ENCODE results near the gene MYH7B. TPM values are rescaled to one million over a fixed set of nuclear protein-coding genes. Genes with fewer than 3 reads are reported as not detected.

MYH7B gene
- total and polyA plus RNA-seq, 12 donors = 0.07 to 9.6 (median 0.45) TPM; not detected in 1

GRCh38 chr20:34953960-34954359 lies 1.7 kb upstream of the MYH7B start:
- Histone ChIP-seq H3K27me3 (no peaks in the 10 kb centered on the region), H3K4me1 (replicated peaks in 1 of 2) (peaks cover 0 to 10% of the 10 kb centered on the region in 2 donors), H3K4me3 (no peak overlapping the region), H3K9me3 (replicated peaks in 1 of 3) (no peaks in the 10 kb centered on the region), H3K27ac (no peak overlapping the region), H3K36me3 (replicated peaks in 1 of 2) (peaks cover 0 to 8% of the 10 kb centered on the region in 2 donors)
- intact Hi-C loops (cut with DNase I) = loop anchor here in 1 of 2 donors (5.0 kb wide), 1 partner anchor 82 kb away; the partner anchor contains the start of gene GGT7
- WGBS, 4 donors = 92 to 95% (median 93%) methylated on average over 7 of the region's 7 CpGs
- TF ChIP-seq CTCF (IDR thresholded peaks at IDR 0.05) = no peak
- no peak for TF ChIP-seq POLR2A (IDR thresholded peaks at IDR 0.05)
- no peak for DNase-seq

- no peak for TF ChIP-seq CTCF (IDR thresholded peaks at IDR 0.05)
- TF ChIP-seq POLR2A (IDR thresholded peaks at IDR 0.05) = no peak
- intact Hi-C loops (cut with DNase I) = loop anchor here in 1 of 2 donors (5.0 kb wide), 1 partner anchor 83 kb away; the partner anchor contains the start of gene GGT7
- H3K36me3 ChIP-seq (replicated peaks in 1 of 2) = peaks cover 0 to 8% of the 10 kb centered on the region in 2 donors
- no peaks in the 10 kb centered on the region for H3K9me3 ChIP-seq (replicated peaks in 1 of 3)
- H3K27me3 ChIP-seq = no peaks in the 10 kb centered on the region
- peak in 6 of 7 donors; percentile 41 to 68 (median 52) for DNase-seq
- H3K27ac ChIP-seq = peak overlapping the region in 4 of 5 donors; percentile 76 to 94 (median 86)
- peaks cover 0 to 10% of the 10 kb centered on the region in 2 donors for H3K4me1 ChIP-seq (replicated peaks in 1 of 2)
- WGBS, 4 donors = 7 to 14% (median 11%) methylated on average over 13 of the region's 13 CpGs
- peak overlapping the region in 3 of 4 donors; percentile 0 to 55 (median 42) for H3K4me3 ChIP-seq
Measured at GRCh38 chr20:34954904-34955230, 801 bp upstream of the MYH7B start.

- Histone ChIP-seq H3K27ac (peak overlapping the region in 4 of 5 donors; percentile 76 to 94 (median 86)), H3K4me1 (replicated peaks in 1 of 2) (peaks cover 0 to 10% of the 10 kb centered on the region in 2 donors), H3K27me3 (no peaks in the 10 kb centered on the region), H3K9me3 (replicated peaks in 1 of 3) (no peaks in the 10 kb centered on the region), H3K4me3 (peak overlapping the region in 2 of 4 donors; percentile 42 to 55), H3K36me3 (replicated peaks in 1 of 2) (peaks cover 0 to 6% of the 10 kb centered on the region in 2 donors)
- intact Hi-C loops (cut with DNase I) = no loop called here
- WGBS, 4 donors = 7 to 17% (median 14%) methylated on average over 6 of the region's 6 CpGs
- TF ChIP-seq CTCF (IDR thresholded peaks at IDR 0.05) (peak in 1 of 6 experiments; percentile 40), POLR2A (IDR thresholded peaks at IDR 0.05) (no peak)
- DNase-seq = no peak
Measured at GRCh38 chr20:34956041-34956458, 382 bp downstream of the MYH7B start.

- Histone ChIP-seq H3K4me3 (no peak overlapping the region), H3K27ac (no peak overlapping the region), H3K36me3 (replicated peaks in 1 of 2) (no peaks in the 10 kb centered on the region), H3K27me3 (no peaks in the 10 kb centered on the region), H3K9me3 (replicated peaks in 1 of 3) (no peaks in the 10 kb centered on the region), H3K4me1 (replicated peaks in 1 of 2) (peaks cover 0 to 10% of the 10 kb centered on the region in 2 donors)
- intact Hi-C loops (cut with DNase I) = no loop called here
- TF ChIP-seq CTCF (IDR thresholded peaks at IDR 0.05) = no peak
- no peak for TF ChIP-seq POLR2A (IDR thresholded peaks at IDR 0.05)
- WGBS, 4 donors = 87 to 90% (median 89%) methylated on average over 21 of the region's 21 CpGs
- DNase-seq = no peak
Measured at GRCh38 chr20:34956751-34957472, 1.2 kb downstream of the MYH7B start.
